NCI-H748 (cell line): Measurements from ENCODE around the gene DNAJC22.

Experiments used
- DNase-seq: peaks from one replicate; lab custom pipeline; 2025; ENCODE audit not compliant: unreplicated experiment; lab: John Stamatoyannopoulos, UW

DNAJC22 gene

DNA sequence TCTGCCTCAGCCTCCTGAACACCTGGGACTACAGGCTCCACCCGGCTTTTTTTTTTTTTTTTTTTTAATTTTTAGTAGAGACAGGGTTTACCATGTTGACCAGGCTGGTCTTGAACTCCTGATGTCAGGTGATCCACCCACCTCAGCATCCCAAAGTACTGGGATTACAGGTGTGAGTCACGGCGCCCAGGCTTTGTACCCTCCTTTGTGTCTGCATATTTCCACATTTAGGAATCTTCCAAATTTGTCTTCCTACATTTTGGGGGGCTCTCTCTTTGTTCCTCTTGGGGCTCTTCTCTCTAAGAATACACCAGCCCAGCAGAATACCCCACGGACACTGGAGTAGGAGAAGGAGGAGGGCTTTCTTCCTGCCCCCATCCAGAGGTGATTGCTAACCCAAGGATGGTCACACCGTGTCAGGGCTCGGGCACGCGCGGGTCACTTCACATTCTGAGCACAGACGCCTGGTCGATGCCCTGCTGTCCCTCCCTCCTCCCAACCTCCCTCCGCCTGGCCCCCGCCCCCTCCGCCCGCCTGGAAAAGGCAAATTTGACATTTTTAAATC, 2.1 kb upstream of the DNAJC22 start:
- no peak for DNase-seq

- DNase-seq, result peak; percentile 71
Measured at GRCh38 chr12:49345051-49345824, 1.4 kb upstream of the DNAJC22 start.

GRCh38 chr12:49345825-49346658, 646 bp upstream of the DNAJC22 start:
- peak; percentile 46 for DNase-seq

- DNase-seq, result peak; percentile 79
Measured at GRCh38 chr12:49347311-49348193, 864 bp downstream of the DNAJC22 start.

- DNase-seq, result no peak
Measured at GRCh38 chr12:49348781-49349180, 2.1 kb downstream of the DNAJC22 start.

- DNase-seq, result no peak
Measured at GRCh38 chr12:49349266-49349665, 2.6 kb downstream of the DNAJC22 start.

DNA sequence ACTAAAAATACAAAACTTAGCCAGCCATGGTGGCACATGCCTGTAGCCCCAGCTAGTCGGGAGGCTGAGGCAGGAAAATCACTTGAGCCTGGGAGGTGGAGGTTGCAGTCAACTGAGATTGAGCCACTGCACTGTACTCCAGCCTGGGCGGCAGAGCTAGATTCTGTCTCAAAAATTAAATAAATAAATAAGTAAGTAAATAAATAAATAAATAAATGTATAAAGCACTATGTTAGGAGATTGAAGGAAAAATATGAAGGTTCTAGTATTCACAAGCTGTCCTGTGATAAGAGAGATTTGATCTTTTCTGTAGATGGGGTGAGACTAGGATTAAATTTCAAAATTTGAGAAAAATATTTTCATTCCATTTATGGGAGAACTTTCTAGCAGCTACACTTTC, 5.7 kb downstream of the DNAJC22 start:
- no peak for DNase-seq

- DNase-seq, result no peak
Measured at GRCh38 chr12:49355913-49356312, 9.2 kb downstream of the DNAJC22 start.

DNA sequence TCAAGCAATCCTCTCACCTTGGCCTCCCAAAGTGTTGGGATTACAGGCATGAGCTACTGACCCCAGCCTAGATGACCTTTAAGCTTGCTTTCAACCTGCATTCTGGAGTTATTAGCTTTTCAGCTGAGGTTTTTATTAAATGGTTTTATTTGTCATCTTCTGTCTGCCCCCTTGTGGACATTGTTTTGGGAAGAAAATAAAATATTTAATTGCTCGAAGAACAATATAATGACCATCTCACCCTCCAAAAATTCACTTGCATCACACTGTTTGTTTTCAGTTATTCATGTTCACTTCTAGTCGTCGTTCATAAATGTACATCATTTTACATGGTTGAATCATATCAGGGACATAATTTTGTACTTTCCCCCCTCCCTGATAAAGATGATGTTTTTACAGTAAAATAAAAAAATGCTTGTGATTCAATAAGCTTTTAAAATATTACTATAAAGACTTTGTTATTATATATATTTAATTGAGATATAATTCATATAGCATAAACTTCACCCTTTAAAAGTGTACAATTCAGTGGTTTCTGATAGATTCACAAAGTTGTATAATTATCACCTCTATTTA, 10.5 kb downstream of the DNAJC22 start:
- DNase-seq, result peak; percentile 46

DNA sequence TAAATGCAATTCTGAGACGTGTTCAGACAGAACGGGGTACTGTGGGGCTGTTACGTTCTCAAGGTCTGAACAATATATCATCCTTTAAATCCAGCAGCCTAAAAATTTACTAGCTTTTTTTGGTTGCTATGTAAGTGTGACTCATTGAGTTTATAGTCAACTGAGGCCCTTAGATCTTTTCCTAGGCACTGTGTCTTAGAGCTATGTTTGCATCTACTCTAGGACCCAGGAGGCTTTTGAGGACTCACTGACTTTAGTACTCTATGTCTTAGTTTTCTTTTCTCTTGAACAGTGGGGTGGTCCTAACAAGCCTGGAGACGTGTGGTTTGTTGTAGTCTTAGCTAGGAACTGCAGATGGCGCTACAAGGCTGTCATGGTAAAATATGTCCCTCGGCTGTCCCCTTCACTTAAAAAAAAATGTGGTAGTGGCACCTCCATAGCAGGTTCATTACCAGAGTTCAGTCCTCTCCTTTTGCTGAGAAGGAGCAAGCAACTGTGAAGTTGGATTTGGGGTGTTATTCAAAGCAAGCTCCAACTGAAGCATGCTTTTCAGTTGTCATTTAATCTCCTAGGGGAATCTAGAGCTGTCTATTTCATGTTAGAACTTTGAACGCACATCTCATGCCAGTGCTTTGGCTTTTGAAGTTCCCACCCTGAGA, 11.9 kb downstream of the DNAJC22 start:
- DNase-seq, result peak; percentile 74

DNA sequence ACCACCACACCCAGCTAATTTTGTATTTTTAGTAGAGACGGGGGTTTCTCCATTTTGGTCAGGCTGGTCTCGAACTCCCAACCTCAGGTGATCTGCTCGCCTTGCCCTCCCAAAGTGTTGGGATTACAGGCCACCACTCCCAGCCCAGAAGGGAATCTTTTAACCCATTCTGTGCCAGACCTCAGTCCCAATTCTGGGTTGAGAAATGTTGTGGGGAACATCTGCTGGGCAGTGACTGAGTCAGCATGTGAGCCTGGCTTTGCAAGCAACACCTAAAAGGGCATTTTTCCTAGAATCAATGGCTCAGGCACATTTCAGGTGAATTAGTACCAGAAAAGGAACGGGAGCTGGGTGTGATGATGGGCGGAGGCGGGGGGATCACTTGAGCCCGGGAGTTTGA, 13.0 kb downstream of the DNAJC22 start:
- DNase-seq, result no peak

DNA sequence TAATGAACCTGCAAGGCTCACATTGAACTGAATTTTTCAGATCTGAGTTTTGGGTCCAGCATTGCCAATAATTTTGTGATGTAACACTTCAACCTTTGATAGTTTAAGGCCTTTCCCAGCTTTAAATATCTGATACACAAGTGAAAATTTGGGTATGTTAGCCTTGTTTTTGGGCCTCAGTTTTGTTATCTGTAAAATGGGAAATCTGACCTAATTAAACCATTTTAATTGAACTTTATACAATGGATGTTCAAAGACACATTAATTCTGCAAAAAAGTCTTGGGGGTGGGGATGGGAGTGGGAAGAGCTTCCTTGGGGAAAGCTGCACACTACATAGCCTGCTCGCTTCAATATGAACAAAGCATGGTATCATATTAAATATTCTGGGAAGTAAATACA, 15.4 kb downstream of the DNAJC22 start:
- no peak for DNase-seq

GRCh38 chr12:49364989-49365388, 18.3 kb downstream of the DNAJC22 start:
- no peak for DNase-seq

DNA sequence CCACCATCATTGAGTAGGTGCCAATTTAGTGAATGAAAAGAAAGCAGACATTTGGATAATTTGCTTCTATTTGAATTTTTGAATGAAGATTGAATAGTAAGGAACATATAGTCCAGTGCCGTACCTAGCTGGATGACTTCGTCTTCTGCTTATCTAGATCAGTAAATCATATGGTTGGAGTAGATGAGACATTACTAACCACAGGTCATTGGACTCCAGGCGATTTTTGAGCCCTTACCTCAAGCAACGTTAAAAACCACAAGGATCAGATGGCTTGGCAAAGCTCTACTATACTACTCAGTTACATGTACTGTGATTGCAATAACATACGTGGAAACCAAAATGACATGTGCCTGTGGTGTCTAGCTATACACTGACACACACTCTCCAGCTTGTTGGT, 18.9 kb downstream of the DNAJC22 start:
- no peak for DNase-seq

- peak; percentile 78 for DNase-seq
Measured at GRCh38 chr12:49366096-49366651, 19.5 kb downstream of the DNAJC22 start.

DNA sequence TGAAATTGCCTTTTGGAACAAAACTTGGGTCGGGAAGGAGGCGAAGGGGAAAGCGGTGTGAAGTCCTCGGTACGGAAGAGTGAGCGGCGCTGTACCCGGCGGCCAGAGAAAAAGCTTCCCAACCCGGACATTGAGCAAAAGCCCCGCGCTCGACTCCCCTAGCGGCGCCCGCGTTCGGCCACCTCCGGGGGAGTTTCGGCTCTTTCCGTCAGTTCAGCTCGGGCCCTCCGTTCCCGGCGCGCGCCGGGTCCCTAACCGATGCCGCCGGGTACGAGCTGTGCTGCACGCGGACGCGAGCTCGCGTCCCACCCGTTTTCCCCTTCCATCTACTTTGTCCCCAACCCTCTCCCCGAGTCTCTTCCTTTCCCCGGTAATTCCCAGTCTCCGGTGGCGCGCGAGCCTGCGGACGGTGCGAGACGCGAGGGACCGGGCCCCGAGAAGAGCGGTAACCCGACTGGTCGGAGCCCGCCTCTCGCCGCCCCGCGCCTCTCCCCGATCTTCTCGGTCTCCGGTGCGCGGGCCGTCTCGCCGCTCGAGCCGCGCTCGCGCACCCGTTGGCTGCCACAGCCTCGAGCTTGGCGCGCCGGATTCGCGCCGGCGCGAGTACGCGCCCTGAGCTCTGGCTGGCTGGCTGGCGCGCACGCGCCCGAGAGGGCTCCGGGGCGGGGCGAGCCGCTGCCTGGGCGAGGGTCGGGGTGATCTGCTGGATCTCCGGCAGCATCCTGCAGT, 20.1 kb downstream of the DNAJC22 start:
- peak; percentile 98 for DNase-seq

DNA sequence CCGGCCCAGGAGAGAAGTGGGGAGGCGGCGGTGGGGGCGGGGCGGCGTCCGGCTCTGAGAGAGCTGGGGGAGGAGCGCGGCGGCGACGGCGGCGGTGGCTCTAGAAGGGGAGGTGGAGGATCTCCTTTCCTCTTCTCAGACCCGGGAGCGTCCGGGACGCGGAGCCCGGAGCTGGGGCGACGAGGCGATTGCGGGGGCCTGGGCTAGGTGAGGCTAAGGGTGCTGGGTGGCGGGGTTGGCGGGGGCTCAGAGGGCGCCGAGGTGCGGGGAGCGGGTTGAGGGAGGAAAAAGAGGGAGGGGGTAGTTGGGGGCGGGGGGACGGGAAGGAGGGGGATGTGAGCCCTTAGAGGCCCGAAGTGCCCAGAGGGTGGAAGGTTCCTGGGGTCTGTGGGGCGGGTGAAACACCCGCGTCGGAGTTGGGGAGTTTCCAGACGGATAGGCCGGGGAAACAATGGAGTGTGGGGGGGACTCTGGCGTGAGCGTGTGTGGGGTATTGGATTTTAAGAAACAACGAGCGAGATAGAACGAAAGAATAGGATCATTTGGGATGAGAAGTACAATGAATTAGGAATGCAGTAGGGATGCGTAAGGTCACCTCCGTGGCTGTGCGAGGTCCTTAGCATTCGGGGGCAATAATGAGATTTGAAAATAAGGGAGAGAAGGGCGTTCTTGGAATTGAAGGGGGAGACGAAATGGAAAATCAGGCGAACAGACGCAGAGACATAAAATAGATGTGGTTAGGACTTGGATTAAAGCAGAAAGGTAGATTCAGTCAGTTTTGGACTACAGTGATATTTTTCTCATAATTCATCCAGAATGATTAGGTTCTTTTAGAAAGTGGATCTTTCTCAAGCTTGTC, 20.9 kb downstream of the DNAJC22 start, which contains the start of gene SPATS2:
Gene SPATS2 (plus strand): TSS at position 82 of the 859 bp plus-strand sequence. CDS start 93,551 bp downstream, outside the sequence.
- peak; percentile 71 for DNase-seq

- peak; percentile 19 for DNase-seq
Measured at GRCh38 chr12:49368240-49368600, 21.5 kb downstream of the DNAJC22 start.
